ENCODE measurements around the gene CACNB3. TPM values are rescaled to one million over a fixed set of nuclear protein-coding genes. Genes with fewer than 3 reads are reported as not detected.

Gene CACNB3
- total and polyA plus RNA-seq, 9 of the 15 experiments (the other 6 are each of a cell fraction or from before 2014, with no cell fraction given), result 0.24 to 2.0 (median 1.5) TPM

DNA sequence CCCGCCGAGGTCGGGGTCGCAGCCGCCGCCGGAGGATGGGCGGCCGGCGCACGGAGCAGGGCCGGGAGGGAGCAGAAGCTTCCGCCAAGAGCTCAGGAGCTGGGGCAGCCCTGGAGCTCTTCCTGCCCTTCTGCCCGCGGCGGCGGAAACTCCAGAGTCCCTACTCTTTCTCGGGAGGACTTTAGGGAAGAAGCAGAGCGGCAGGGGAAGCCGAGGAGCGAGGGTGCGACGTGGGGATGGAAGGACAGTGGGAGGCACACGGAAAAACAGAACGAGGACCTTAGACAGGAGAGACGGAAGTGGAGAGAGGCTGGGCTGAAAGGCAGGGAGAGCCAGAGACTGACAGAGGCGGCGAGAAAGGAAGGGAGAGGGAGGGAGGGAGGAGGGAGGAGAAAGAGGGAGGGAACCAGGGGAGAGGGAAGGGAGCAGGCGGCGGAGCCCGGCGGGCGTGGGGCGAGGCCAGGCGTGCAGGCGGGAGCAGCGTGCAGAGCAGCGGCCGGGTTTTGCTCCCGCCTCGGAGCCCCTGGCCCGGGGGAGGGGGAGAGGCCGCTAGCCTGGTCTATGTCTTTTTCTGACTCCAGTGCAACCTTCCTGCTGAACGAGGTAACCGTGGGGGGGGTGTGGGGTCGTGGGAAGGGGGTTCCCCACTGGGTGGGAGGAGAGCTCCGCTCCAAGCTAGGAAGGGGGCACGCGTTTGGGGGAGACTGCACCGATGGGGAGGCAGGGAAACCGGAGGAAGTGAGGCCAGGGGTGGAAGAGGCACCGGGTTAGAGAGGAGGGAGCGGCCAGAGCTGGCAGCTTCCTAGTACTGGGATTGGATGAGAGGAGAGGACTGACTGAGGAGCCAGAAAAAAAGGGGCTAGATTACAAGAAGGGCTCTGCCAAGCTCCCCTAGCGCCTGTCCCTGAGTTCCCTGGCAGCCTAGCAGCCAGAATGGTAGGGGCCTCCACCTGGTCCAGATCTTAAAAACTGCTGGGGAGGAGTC, 2.9 kb upstream of the CACNB3 start (continued):
- TF ChIP-seq MGA (IDR thresholded peaks at IDR 0.05), result peak; percentile 83
- TF ChIP-seq CBX3 (IDR thresholded peaks at IDR 0.05; ENCODE audit: borderline replicate concordance in 1 of 2, low read length in 2 of 2), result peak in 1 of 2 experiments; percentile 47; a peak in 1 of 3 replicates
- TF ChIP-seq, protein P1, sequence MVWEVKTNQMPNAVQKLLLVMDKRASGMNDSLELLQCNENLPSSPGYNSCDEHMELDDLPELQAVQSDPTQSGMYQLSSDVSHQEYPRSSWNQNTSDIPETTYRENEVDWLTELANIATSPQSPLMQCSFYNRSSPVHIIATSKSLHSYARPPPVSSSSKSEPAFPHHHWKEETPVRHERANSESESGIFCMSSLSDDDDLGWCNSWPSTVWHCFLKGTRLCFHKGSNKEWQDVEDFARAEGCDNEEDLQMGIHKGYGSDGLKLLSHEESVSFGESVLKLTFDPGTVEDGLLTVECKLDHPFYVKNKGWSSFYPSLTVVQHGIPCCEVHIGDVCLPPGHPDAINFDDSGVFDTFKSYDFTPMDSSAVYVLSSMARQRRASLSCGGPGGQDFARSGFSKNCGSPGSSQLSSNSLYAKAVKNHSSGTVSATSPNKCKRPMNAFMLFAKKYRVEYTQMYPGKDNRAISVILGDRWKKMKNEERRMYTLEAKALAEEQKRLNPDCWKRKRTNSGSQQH (CRISPR knock-in tag; IDR thresholded peaks at IDR 0.05), result peak; percentile 92; the same call in 1 of the 2 replicates
- TF ChIP-seq CTBP1 (IDR thresholded peaks at IDR 0.05; ENCODE audit: borderline replicate concordance), result no peak
- no peak for TF ChIP-seq HES1 (IDR thresholded peaks at IDR 0.05; ENCODE audit: low read depth)
- peak in 1 of 3 experiments; percentile 35 for TF ChIP-seq YY1 (IDR thresholded peaks at IDR 0.05; ENCODE audit: borderline replicate concordance in 1 of 3, control insufficient read depth in 1 of 3, extremely low read depth in 1 of 3, insufficient read depth in 3 of 3, insufficient read length in 1 of 3, insufficient replicate concordance in 2 of 3, low read depth in 1 of 3, low read length in 2 of 3)
- no peak for TF ChIP-seq ERF (CRISPR knock-in tag; IDR thresholded peaks at IDR 0.05)
